Activated T-helper 2 cell treated with anti-CD3 and anti-CD28 coated beads, Interferon-gamma antibody, Interleukin-2, Interleukin-4, amounts not matched to agents 10 μg/mL and 5 μg/mL and 100 μg/mL, durations not matched to agents 14 hours and 24 hours and 36 hours (primary cell): ENCODE results near the gene VCL. TPM values are rescaled to one million over a fixed set of nuclear protein-coding genes. Genes with fewer than 3 reads are reported as not detected.

Experiments
- DNase-seq: peaks from one replicate; pipeline ENCODE4 v3.0.0; 2021; ENCODE audit warnings: low spot score
- H3K27ac Mint-ChIP-seq: one replicate; pipeline ENCODE4 v1.8.0; 2021; ENCODE audit warnings: mixed read lengths
- H3K27me3 Mint-ChIP-seq: one replicate; pipeline ENCODE4 v1.8.0; 2021; ENCODE audit warnings: low read depth, mixed read lengths
- H3K36me3 Mint-ChIP-seq: one replicate; pipeline ENCODE4 v1.8.0; 2021; ENCODE audit warnings: low read depth, mixed read lengths
- H3K4me1 Mint-ChIP-seq: one replicate; pipeline ENCODE4 v1.8.0; 2021; ENCODE audit warnings: low read depth, mixed read lengths
- H3K4me3 Mint-ChIP-seq: one replicate; pipeline ENCODE4 v1.8.0; 2021; ENCODE audit warnings: low read depth, mild to moderate bottlenecking, moderate library complexity, mixed read lengths
- H3K9me3 Mint-ChIP-seq: one replicate; pipeline ENCODE4 v1.8.0; 2021; ENCODE audit warnings: mixed read lengths
- intact Hi-C: fragments of 100-400 bp; cut with micrococcal nuclease; formaldehyde crosslinking; loops from one replicate; pipeline ENCODE4 v1.15.1; 2023
- total RNA-seq: library from RNA; stranded (reverse); gene quantifications from 2 replicates; pipeline ENCODE4 v1.2.3, GENCODE V29; 2022

VCL gene
- total RNA-seq, 1 donor from 2014 or later: 24.4 TPM

GRCh38 chr10:74039561-74040145 lies 41.7 kb downstream of the VCL start:
- intact Hi-C loops: loop anchor here (5.0 kb wide), 1 partner anchor 38 kb away; no protein-coding TSS in a partner anchor
- peaks cover 22% of the 10 kb centered on the region for H3K4me1 Mint-ChIP-seq
- peaks cover 14% of the 10 kb centered on the region for H3K36me3 Mint-ChIP-seq
- no peaks in the 10 kb centered on the region for H3K9me3 Mint-ChIP-seq
- H3K4me3 Mint-ChIP-seq: no peak overlapping the region
- no peak for DNase-seq
- no peaks in the 10 kb centered on the region for H3K27me3 Mint-ChIP-seq
- H3K27ac Mint-ChIP-seq: peak overlapping the region; percentile 15

GRCh38 chr10:74040200-74041126 lies 42.5 kb downstream of the VCL start:
- no peaks in the 10 kb centered on the region for H3K9me3 Mint-ChIP-seq
- no peak overlapping the region for H3K4me3 Mint-ChIP-seq
- no peaks in the 10 kb centered on the region for H3K27me3 Mint-ChIP-seq
- H3K36me3 Mint-ChIP-seq: peaks cover 16% of the 10 kb centered on the region
- no peak overlapping the region for H3K27ac Mint-ChIP-seq
- peaks cover 17% of the 10 kb centered on the region for H3K4me1 Mint-ChIP-seq
- no peak for DNase-seq
- intact Hi-C loops: no loop called here

- no peak for DNase-seq
- Mint-ChIP-seq H3K4me1 (peaks cover 11% of the 10 kb centered on the region), H3K36me3 (peaks cover 23% of the 10 kb centered on the region), H3K27ac (no peak overlapping the region), H3K4me3 (no peak overlapping the region), H3K27me3 (no peaks in the 10 kb centered on the region), H3K9me3 (no peaks in the 10 kb centered on the region)
- intact Hi-C loops: no loop called here
Observed at GRCh38 chr10:74044419-74044818, 46.5 kb downstream of the VCL start.

GRCh38 chr10:74047304-74047703 lies 49.4 kb downstream of the VCL start:
- Mint-ChIP-seq H3K36me3 (peaks cover 22% of the 10 kb centered on the region), H3K9me3 (no peaks in the 10 kb centered on the region), H3K4me1 (peaks cover 9% of the 10 kb centered on the region), H3K27me3 (no peaks in the 10 kb centered on the region), H3K4me3 (no peak overlapping the region), H3K27ac (no peak overlapping the region)
- no peak for DNase-seq
- intact Hi-C loops: no loop called here

GRCh38 chr10:74047871-74048270 lies 50.0 kb downstream of the VCL start:
- Mint-ChIP-seq H3K36me3 (peaks cover 22% of the 10 kb centered on the region), H3K4me1 (peaks cover 11% of the 10 kb centered on the region), H3K27ac (no peak overlapping the region), H3K27me3 (no peaks in the 10 kb centered on the region), H3K9me3 (no peaks in the 10 kb centered on the region), H3K4me3 (no peak overlapping the region)
- intact Hi-C loops: no loop called here
- no peak for DNase-seq

GRCh38 chr10:74048433-74048832 lies 50.5 kb downstream of the VCL start:
- Mint-ChIP-seq H3K27ac (no peak overlapping the region), H3K9me3 (no peaks in the 10 kb centered on the region), H3K4me1 (peaks cover 17% of the 10 kb centered on the region), H3K27me3 (no peaks in the 10 kb centered on the region), H3K36me3 (peaks cover 22% of the 10 kb centered on the region), H3K4me3 (no peak overlapping the region)
- intact Hi-C loops: no loop called here
- DNase-seq: no peak

GRCh38 chr10:74049955-74050354 lies 52.0 kb downstream of the VCL start:
- Mint-ChIP-seq H3K4me3 (no peak overlapping the region), H3K9me3 (no peaks in the 10 kb centered on the region), H3K4me1 (peaks cover 24% of the 10 kb centered on the region), H3K27me3 (no peaks in the 10 kb centered on the region), H3K27ac (no peak overlapping the region), H3K36me3 (peaks cover 14% of the 10 kb centered on the region)
- no peak for DNase-seq
- intact Hi-C loops: no loop called here

- no peaks in the 10 kb centered on the region for H3K9me3 Mint-ChIP-seq
- H3K4me1 Mint-ChIP-seq: peaks cover 24% of the 10 kb centered on the region
- no peak overlapping the region for H3K4me3 Mint-ChIP-seq
- H3K36me3 Mint-ChIP-seq: peaks cover 11% of the 10 kb centered on the region
- H3K27me3 Mint-ChIP-seq: no peaks in the 10 kb centered on the region
- DNase-seq: no peak
- intact Hi-C loops: no loop called here
- H3K27ac Mint-ChIP-seq: no peak overlapping the region
Observed at GRCh38 chr10:74050653-74051052, 52.7 kb downstream of the VCL start.

GRCh38 chr10:74051736-74052342 lies 53.9 kb downstream of the VCL start:
- intact Hi-C loops: no loop called here
- H3K9me3 Mint-ChIP-seq: no peaks in the 10 kb centered on the region
- DNase-seq: no peak
- H3K4me3 Mint-ChIP-seq: no peak overlapping the region
- no peaks in the 10 kb centered on the region for H3K27me3 Mint-ChIP-seq
- H3K36me3 Mint-ChIP-seq: peaks cover 3% of the 10 kb centered on the region
- H3K27ac Mint-ChIP-seq: no peak overlapping the region
- H3K4me1 Mint-ChIP-seq: peaks cover 34% of the 10 kb centered on the region

GRCh38 chr10:74052994-74053393 lies 55.1 kb downstream of the VCL start:
- no peak for DNase-seq
- Mint-ChIP-seq H3K27ac (no peak overlapping the region), H3K27me3 (no peaks in the 10 kb centered on the region), H3K9me3 (no peaks in the 10 kb centered on the region), H3K4me1 (peaks cover 43% of the 10 kb centered on the region), H3K36me3 (peaks cover 3% of the 10 kb centered on the region), H3K4me3 (no peak overlapping the region)
- intact Hi-C loops: no loop called here

- no peaks in the 10 kb centered on the region for H3K36me3 Mint-ChIP-seq
- H3K27me3 Mint-ChIP-seq: no peaks in the 10 kb centered on the region
- peak overlapping the region; percentile 72 for H3K27ac Mint-ChIP-seq
- H3K4me1 Mint-ChIP-seq: peaks cover 47% of the 10 kb centered on the region
- H3K9me3 Mint-ChIP-seq: no peaks in the 10 kb centered on the region
- no peak for DNase-seq
- H3K4me3 Mint-ChIP-seq: peak overlapping the region; percentile 13
- intact Hi-C loops: loop anchor here (1.0 to 5.0 kb wide), 6 partner anchors 23 to 573 kb away; no protein-coding TSS in a partner anchor
Observed at GRCh38 chr10:74055383-74056049, 57.6 kb downstream of the VCL start.

GRCh38 chr10:74056050-74056818 lies 58.3 kb downstream of the VCL start:
- DNase-seq: peak; percentile 34
- peaks cover 52% of the 10 kb centered on the region for H3K4me1 Mint-ChIP-seq
- H3K4me3 Mint-ChIP-seq: peak overlapping the region; percentile 51
- intact Hi-C loops: loop anchor here (1.0 to 5.0 kb wide), 6 partner anchors 22 to 574 kb away; no protein-coding TSS in a partner anchor
- peaks cover 3% of the 10 kb centered on the region for H3K36me3 Mint-ChIP-seq
- no peaks in the 10 kb centered on the region for H3K27me3 Mint-ChIP-seq
- H3K9me3 Mint-ChIP-seq: no peaks in the 10 kb centered on the region
- H3K27ac Mint-ChIP-seq: peak overlapping the region; percentile 72
